SK-N-SH (cell line): ENCODE data around the gene GON7. TPM values are rescaled to one million over a fixed set of nuclear protein-coding genes. Genes with fewer than 3 reads are reported as not detected.
A peak's percentile ranks its signal among the peaks of the same experiment; 100 is the strongest.
"Not testable (repeated sequence)": the region's sequence is repeated elsewhere in the genome, so short reads cannot be mapped to it uniquely, and the experiment has no call there.

Experiments
- CTCF ChIA-PET: fragments of 300-600, 350-600 bp; formaldehyde crosslinking; extraction: SDS; loops from one replicate; lab custom pipeline; 2021; lab: Yijun Ruan, JAX
- POLR2A ChIA-PET: fragments of 350-600 bp; sonication (Branson Sonifier 250); formaldehyde crosslinking; extraction: SDS; loops from one replicate; lab custom pipeline; 2020; ENCODE audit warnings: antibody characterized with exemption, inconsistent platforms; lab: Yijun Ruan, JAX
- DNase-seq: peaks from one replicate; pipeline ENCODE4 v3.0.0; 2012
- H2AFZ ChIP-seq: fragments of 200-600 bp; sonication (generic); 2 replicates; pipeline ENCODE4 v1.8.1; 2016; ENCODE audit warnings: antibody characterized with exemption, mild to moderate bottlenecking, low read depth
- H3F3A ChIP-seq: fragments of 200-600 bp; sonication (generic); replicated peaks from 2 replicates; pipeline ENCODE3; 2016; ENCODE audit warnings: antibody characterized with exemption, mild to moderate bottlenecking; ENCODE audit not compliant: insufficient read depth
- H3K27ac ChIP-seq, 2 experiments: fragments of 200-500 bp in 1 of 2; fragments of 200-600 bp in 1 of 2; sonication (Bioruptor generic) in 1 of 2; sonication (generic), shearing (Covaris generic) in 1 of 2; 2 replicates each; pipeline versions ENCODE4 v1.5.1 to v1.6.1; 2014 to 2016; ENCODE audit warnings: low read depth in 2 of 2, inconsistent platforms in 1 of 2, low read length in 1 of 2, mild to moderate bottlenecking in 1 of 2, mixed read lengths in 1 of 2
- H3K27me3 ChIP-seq: fragments of 200-600 bp; sonication (generic), shearing (Covaris generic); 2 replicates; pipeline ENCODE4 v1.6.1; 2016; ENCODE audit warnings: mixed run types; ENCODE audit not compliant: insufficient read depth
- H3K36me3 ChIP-seq, 2 experiments: fragments of 200-500 bp in 1 of 2; fragments of 200-600 bp in 1 of 2; sonication (Bioruptor generic) in 1 of 2; sonication (generic) in 1 of 2; replicated peaks in 1 of 2; 2 replicates each; pipeline versions ENCODE3 to v1.5.1; 2014 to 2016; ENCODE audit warnings: low read length in 1 of 2, mild to moderate bottlenecking in 1 of 2; ENCODE audit not compliant: insufficient read depth in 2 of 2, control insufficient read depth in 1 of 2
- H3K4me1 ChIP-seq, 2 experiments: fragments of 200-500 bp in 1 of 2; fragments of 200-600 bp in 1 of 2; sonication (Bioruptor generic) in 1 of 2; sonication (generic), shearing (Covaris generic) in 1 of 2; 2 replicates each; pipeline versions ENCODE4 v1.5.1 to v1.6.1; 2014 to 2016; ENCODE audit warnings: low read depth in 1 of 2, low read length in 1 of 2, mixed run types in 1 of 2; ENCODE audit not compliant: insufficient read depth in 2 of 2, control insufficient read depth in 1 of 2
- H3K4me2 ChIP-seq: fragments of 200-600 bp; sonication (generic), shearing (Covaris generic); 2 replicates; pipeline ENCODE4 v1.6.1; 2017; ENCODE audit warnings: mixed run types
- H3K4me3 ChIP-seq, 2 experiments: fragments of 200-500 bp in 1 of 2; fragments of 200-600 bp in 1 of 2; sonication (Bioruptor generic) in 1 of 2; sonication (generic), shearing (Covaris generic) in 1 of 2; 2 replicates each; pipeline versions ENCODE4 v1.5.1 to v1.8.1; 2014 to 2016; ENCODE audit warnings: low read depth in 2 of 2, inconsistent platforms in 1 of 2, low read length in 1 of 2, mild to moderate bottlenecking in 1 of 2, mixed read lengths in 1 of 2, moderate library complexity in 1 of 2
- H3K79me2 ChIP-seq: fragments of 200-600 bp; sonication (generic); 2 replicates; pipeline ENCODE4 v1.8.1; 2017; ENCODE audit warnings: mild to moderate bottlenecking; ENCODE audit not compliant: insufficient read depth
- H3K9ac ChIP-seq: fragments of 200-600 bp; sonication (generic); 2 replicates; pipeline ENCODE4 v1.6.1; 2017; ENCODE audit warnings: mixed run types
- H3K9me2 ChIP-seq: fragments of 200-600 bp; sonication (generic); 2 replicates; pipeline ENCODE4 v1.6.1; 2017; ENCODE audit warnings: mixed run types
- H3K9me3 ChIP-seq: fragments of 200-600 bp; sonication (generic); 2 replicates; pipeline ENCODE4 v1.6.1; 2017; ENCODE audit warnings: mixed run types, mild to moderate bottlenecking, moderate library complexity
- H4K20me1 ChIP-seq: fragments of 200-600 bp; sonication (generic); 2 replicates; pipeline ENCODE4 v1.6.1; 2017; ENCODE audit warnings: mild to moderate bottlenecking, mixed run types; ENCODE audit not compliant: insufficient read depth
- CHD2 ChIP-seq: fragments of 150-350 bp; IDR thresholded peaks from 2 replicates; pipeline ENCODE4 v1.6.1; 2018; ENCODE audit warnings: low read length; ENCODE audit not compliant: partially characterized antibody
- MEF2A ChIP-seq: IDR thresholded peaks from 2 replicates; pipeline ENCODE4 v1.4.0; 2012; ENCODE audit warnings: low read depth, borderline replicate concordance
- NRF1 ChIP-seq: IDR thresholded peaks from 2 replicates; pipeline ENCODE4 v1.6.1; 2012; ENCODE audit warnings: low read depth, mild to moderate bottlenecking, low read length
- POLR2AphosphoS5 ChIP-seq: IDR thresholded peaks from 2 replicates; pipeline ENCODE4 v1.6.1; 2012; ENCODE audit warnings: low read depth, low read length
- RAD21 ChIP-seq: IDR thresholded peaks from 2 replicates; pipeline ENCODE4 v1.6.1; 2012; ENCODE audit warnings: mild to moderate bottlenecking, low read length
- RXRA ChIP-seq: IDR thresholded peaks from 2 replicates; pipeline ENCODE4 v1.4.0; 2012; ENCODE audit warnings: low read depth, mild to moderate bottlenecking, borderline replicate concordance
- TEAD4 ChIP-seq: IDR thresholded peaks from 2 replicates; pipeline ENCODE4 v1.4.0; 2012; ENCODE audit warnings: mild to moderate bottlenecking, borderline replicate concordance; ENCODE audit not compliant: insufficient read depth
- YY1 ChIP-seq: IDR thresholded peaks from 2 replicates; pipeline ENCODE4 v1.4.0; 2012; ENCODE audit warnings: low read depth, mild to moderate bottlenecking
- WGBS: methylation state at CpG from one replicate; pipeline ENCODE4 v1.1.6; 2017; ENCODE audit warnings: low lambda C conversion rate; 5-methylcytosine and 5-hydroxymethylcytosine counted together
- polyA plus RNA-seq, 3 experiments: library from polyadenylated mRNA; depleted of rRNA; stranded (reverse); fragments of >200 nt; gene quantifications; 2 replicates each; pipeline ENCODE4 v1.2.3, GENCODE V29; 2012
- TF ChIP-seq, protein P1 (sequence below): IDR thresholded peaks from 2 replicates; pipeline ENCODE4 v1.4.0; 2012; ENCODE audit warnings: low read depth
- TF ChIP-seq, protein P2 (sequence below): fragments of 150-350 bp; IDR thresholded peaks from 2 replicates; pipeline ENCODE4 v1.6.1; 2016; ENCODE audit warnings: mild to moderate bottlenecking, low read depth, low read length

The GON7 gene
- polyA plus RNA-seq, 1 of the 3 experiments (the other 2 are of a cell fraction): 14.8 TPM

DNA sequence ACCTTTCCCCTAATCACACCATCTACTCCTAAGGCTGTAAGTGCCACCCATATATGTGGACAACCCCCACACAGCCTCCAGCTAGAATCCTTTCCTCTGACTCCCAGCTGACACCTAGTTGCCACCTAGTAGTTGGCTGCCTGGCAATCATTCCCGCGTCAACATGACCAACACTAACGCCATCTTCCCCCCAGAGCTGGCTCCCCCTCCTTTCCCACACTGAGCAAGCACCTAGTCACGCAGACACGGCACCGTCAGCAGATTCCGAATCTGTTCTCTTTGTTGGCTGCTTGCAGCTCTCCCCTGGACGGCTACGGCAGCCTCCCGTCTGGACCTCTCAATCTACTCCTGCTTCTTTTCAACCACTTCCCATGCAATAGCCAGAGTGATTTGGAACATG is 27.9 kb upstream of the GON7 start:
- H3K4me3 ChIP-seq: no peak overlapping the region
- CTCF ChIA-PET: interaction anchor here (1.1 kb wide), 1 partner anchor 16 kb away, joined by 3 read pairs; no protein-coding TSS in a partner anchor

DNA sequence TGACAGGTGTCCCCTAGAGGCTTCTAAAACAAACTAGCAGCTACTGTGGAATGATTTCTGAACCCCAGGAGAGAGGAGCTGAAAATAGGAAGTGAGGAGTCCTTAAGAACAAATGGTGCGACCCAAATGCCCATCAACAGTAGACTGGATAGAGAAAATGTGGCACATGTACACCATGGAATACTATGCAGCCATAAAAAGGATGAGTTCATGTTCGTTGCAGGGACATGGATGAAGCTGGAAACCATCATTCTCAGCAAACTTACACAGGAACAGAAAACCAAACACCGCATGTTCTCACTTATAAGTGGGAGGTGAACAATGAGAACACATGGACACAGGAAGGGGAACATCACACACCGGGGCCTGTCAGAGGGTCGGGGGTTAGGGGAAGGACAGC is 26.2 kb upstream of the GON7 start:
- H3K9me2 ChIP-seq, H3K4me3 ChIP-seq, H3F3A ChIP-seq, H3K36me3 ChIP-seq, H3K27me3 ChIP-seq, H3K27ac ChIP-seq, H4K20me1 ChIP-seq, H3K4me2 ChIP-seq, H3K9ac ChIP-seq, H3K79me2 ChIP-seq, H2AFZ ChIP-seq, DNase-seq, H3K9me3 ChIP-seq, POLR2A ChIA-PET: not testable (repeated sequence)
- WGBS: 90% methylated on average over 5 of the region's 5 CpGs
- H3K4me1 ChIP-seq: peaks cover 0 to 12% of the 10 kb centered on the region in 2 experiments; a peak in 1 of 4 replicates
- CTCF ChIA-PET: interaction anchor here (1.2 to 1.5 kb wide), 2 partner anchors 28 to 311 kb away, joined by 3 to 5 read pairs; no protein-coding TSS in a partner anchor

More for the DNA sequence above, 27.9 kb upstream of the GON7 start:
- POLR2A ChIA-PET: no interaction called here
- Histone ChIP-seq H2AFZ (peak overlapping the region; percentile 76; the same call in 1 of the 2 replicates), H3K27me3 (no peaks in the 10 kb centered on the region)
- TF ChIP-seq RXRA (no peak), YY1 (peak; percentile 25; the same call in 1 of the 2 replicates), CHD2 (no peak), POLR2AphosphoS5 (no peak), RAD21 (no peak)
- TF ChIP-seq, all 33 proteins: peak for 1
- Histone ChIP-seq H3K4me2 (peak overlapping the region; percentile 32; the same call in 1 of the 2 replicates), H3K9ac (no peak overlapping the region), H3K4me1 (peaks cover 0 to 12% of the 10 kb centered on the region in 2 experiments; a peak in 1 of 4 replicates), H3K36me3 (peaks cover 0 to 4% of the 10 kb centered on the region in 2 experiments), H3K27ac (no peak overlapping the region), H3K79me2 (no peaks in the 10 kb centered on the region), H3F3A (peaks cover 3% of the 10 kb centered on the region), H4K20me1 (no peaks in the 10 kb centered on the region), H3K9me2 (no peaks in the 10 kb centered on the region), H3K9me3 (no peaks in the 10 kb centered on the region)
- DNase-seq: no peak
- WGBS: 55% methylated on average over 10 of the region's 10 CpGs

DNA sequence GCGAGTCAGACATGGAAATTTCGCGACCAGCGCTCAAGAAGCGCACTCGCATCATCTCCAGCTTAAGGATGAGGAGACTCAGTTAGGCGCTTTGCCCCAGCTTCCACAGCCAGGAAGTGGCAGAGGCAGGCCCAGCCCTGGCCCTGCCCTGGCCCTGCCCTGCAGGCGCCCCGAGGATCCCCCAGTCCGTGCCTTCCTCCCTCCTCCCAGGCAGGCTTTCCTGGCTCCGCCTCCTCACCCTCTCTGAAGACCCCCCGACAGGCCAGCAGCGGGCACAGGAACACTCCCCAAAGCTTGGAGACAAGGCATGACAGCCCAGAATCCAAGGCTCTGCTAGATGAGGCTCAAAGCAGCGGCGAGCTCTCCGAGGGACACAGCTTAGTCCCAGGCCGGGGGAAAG is 25.3 kb upstream of the GON7 start:
- H3K79me2 ChIP-seq: no peaks in the 10 kb centered on the region
- H3K36me3 ChIP-seq: peaks cover 15 to 17% of the 10 kb centered on the region in 2 experiments
- peaks cover 0 to 12% of the 10 kb centered on the region in 2 experiments; a peak in 1 of 4 replicates for H3K4me1 ChIP-seq
- H3K9me2 ChIP-seq: no peaks in the 10 kb centered on the region
- H3K4me2 ChIP-seq: peak overlapping the region; percentile 90
- ChIA-PET CTCF (interaction anchor here (1.2 to 2.7 kb wide), 4 partner anchors 11 to 312 kb away, joined by 3 to 12 read pairs (median 8); no protein-coding TSS in a partner anchor), POLR2A (interaction anchor here (1.6 kb wide), 1 partner anchor 305 kb away, joined by 4 read pairs; no protein-coding TSS in a partner anchor)
- no peak overlapping the region for H3K27ac ChIP-seq
- no peaks in the 10 kb centered on the region for H3K9me3 ChIP-seq
- TF ChIP-seq CHD2 (no peak), RAD21 (no peak), POLR2AphosphoS5 (no peak), MEF2A (no peak), NRF1 (no peak), TEAD4 (no peak)
- TF ChIP-seq, protein P1, sequence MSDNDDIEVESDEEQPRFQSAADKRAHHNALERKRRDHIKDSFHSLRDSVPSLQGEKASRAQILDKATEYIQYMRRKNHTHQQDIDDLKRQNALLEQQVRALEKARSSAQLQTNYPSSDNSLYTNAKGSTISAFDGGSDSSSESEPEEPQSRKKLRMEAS: no peak
- TF ChIP-seq, protein P2, sequence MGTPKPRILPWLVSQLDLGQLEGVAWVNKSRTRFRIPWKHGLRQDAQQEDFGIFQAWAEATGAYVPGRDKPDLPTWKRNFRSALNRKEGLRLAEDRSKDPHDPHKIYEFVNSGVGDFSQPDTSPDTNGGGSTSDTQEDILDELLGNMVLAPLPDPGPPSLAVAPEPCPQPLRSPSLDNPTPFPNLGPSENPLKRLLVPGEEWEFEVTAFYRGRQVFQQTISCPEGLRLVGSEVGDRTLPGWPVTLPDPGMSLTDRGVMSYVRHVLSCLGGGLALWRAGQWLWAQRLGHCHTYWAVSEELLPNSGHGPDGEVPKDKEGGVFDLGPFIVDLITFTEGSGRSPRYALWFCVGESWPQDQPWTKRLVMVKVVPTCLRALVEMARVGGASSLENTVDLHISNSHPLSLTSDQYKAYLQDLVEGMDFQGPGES: no peak
- H3K9ac ChIP-seq: no peak overlapping the region
- no peaks in the 10 kb centered on the region for H3K27me3 ChIP-seq
- peak; percentile 24 for DNase-seq
- WGBS: 91% methylated on average over 12 of the region's 17 CpGs
- H4K20me1 ChIP-seq: no peaks in the 10 kb centered on the region
- peak overlapping the region; percentile 57 to 72; a peak in 2 of 4 replicates for H3K4me3 ChIP-seq
- no peak overlapping the region; the same call in 1 of the 2 replicates for H2AFZ ChIP-seq
- no peaks in the 10 kb centered on the region for H3F3A ChIP-seq
